ENCODE results near the gene DCLK2.
A peak's percentile ranks its signal among the peaks of the same experiment; 100 is the strongest.

The DCLK2 gene

GRCh38 chr4:150231107-150231770 lies 153.0 kb downstream of the DCLK2 start:
- DNase-seq (ENCODE audit: extremely low spot score, insufficient read length, low read depth) (no peak), FAIRE-seq (no peak)

GRCh38 chr4:150232029-150232428 lies 153.8 kb downstream of the DCLK2 start:
- FAIRE-seq = no peak
- no peak for DNase-seq (ENCODE audit: extremely low spot score, insufficient read length, low read depth)

GRCh38 chr4:150234246-150234645 lies 156.0 kb downstream of the DCLK2 start:
- DNase-seq (ENCODE audit: extremely low spot score, insufficient read length, low read depth) (no peak), FAIRE-seq (no peak)

GRCh38 chr4:150235317-150235716 lies 157.1 kb downstream of the DCLK2 start:
- DNase-seq (ENCODE audit: extremely low spot score, insufficient read length, low read depth) (no peak), FAIRE-seq (no peak)

- DNase-seq (ENCODE audit: extremely low spot score, insufficient read length, low read depth) (no peak), FAIRE-seq (no peak)
Observed at GRCh38 chr4:150235808-150236271, 157.6 kb downstream of the DCLK2 start.

- FAIRE-seq = no peak
Observed at GRCh38 chr4:150236626-150237025, 158.4 kb downstream of the DCLK2 start.

GRCh38 chr4:150237110-150237872 lies 159.0 kb downstream of the DCLK2 start:
- FAIRE-seq (no peak), DNase-seq (ENCODE audit: extremely low spot score, insufficient read length, low read depth) (no peak)

More at GRCh38 chr4:150236626-150237025, 158.4 kb downstream of the DCLK2 start:
- no peak for DNase-seq (ENCODE audit: extremely low spot score, insufficient read length, low read depth)

- DNase-seq (ENCODE audit: extremely low spot score, insufficient read length, low read depth) (no peak), FAIRE-seq (no peak)
Observed at GRCh38 chr4:150238591-150238990, 160.3 kb downstream of the DCLK2 start.

- FAIRE-seq (no peak), DNase-seq (ENCODE audit: extremely low spot score, insufficient read length, low read depth) (no peak)
Observed at GRCh38 chr4:150240011-150240410, 161.8 kb downstream of the DCLK2 start.

- no peak for DNase-seq (ENCODE audit: extremely low spot score, insufficient read length, low read depth)
- FAIRE-seq = peak; percentile 48
Observed at GRCh38 chr4:150242820-150243458, 164.7 kb downstream of the DCLK2 start.

- DNase-seq (ENCODE audit: extremely low spot score, insufficient read length, low read depth) (no peak), FAIRE-seq (no peak)
Observed at GRCh38 chr4:150243932-150244331, 165.7 kb downstream of the DCLK2 start.

GRCh38 chr4:150244600-150244999 lies 166.4 kb downstream of the DCLK2 start:
- DNase-seq (ENCODE audit: extremely low spot score, insufficient read length, low read depth) (no peak), FAIRE-seq (no peak)

GRCh38 chr4:150247184-150247583 lies 168.9 kb downstream of the DCLK2 start:
- no peak for FAIRE-seq
- no peak for DNase-seq (ENCODE audit: extremely low spot score, insufficient read length, low read depth)

GRCh38 chr4:150248181-150248580 lies 169.9 kb downstream of the DCLK2 start:
- DNase-seq (ENCODE audit: extremely low spot score, insufficient read length, low read depth) (no peak), FAIRE-seq (no peak)

- FAIRE-seq = no peak
- no peak for DNase-seq (ENCODE audit: extremely low spot score, insufficient read length, low read depth)
Observed at GRCh38 chr4:150250293-150250997, 172.2 kb downstream of the DCLK2 start.

GRCh38 chr4:150250998-150251651 lies 172.9 kb downstream of the DCLK2 start:
- FAIRE-seq (no peak), DNase-seq (ENCODE audit: extremely low spot score, insufficient read length, low read depth) (no peak)

- FAIRE-seq = no peak
- no peak for DNase-seq (ENCODE audit: extremely low spot score, insufficient read length, low read depth)
Observed at GRCh38 chr4:150251752-150252190, 173.5 kb downstream of the DCLK2 start.

GRCh38 chr4:150252306-150252705 lies 174.1 kb downstream of the DCLK2 start:
- DNase-seq (ENCODE audit: extremely low spot score, insufficient read length, low read depth) (no peak), FAIRE-seq (no peak)

- DNase-seq (ENCODE audit: extremely low spot score, insufficient read length, low read depth) = no peak
- no peak for FAIRE-seq
Observed at GRCh38 chr4:150252741-150253140, 174.5 kb downstream of the DCLK2 start.

GRCh38 chr4:150253416-150253815 lies 175.2 kb downstream of the DCLK2 start:
- no peak for FAIRE-seq
- DNase-seq (ENCODE audit: extremely low spot score, insufficient read length, low read depth) = no peak
